Measurements from ENCODE around the gene CACNA2D4. TPM values are rescaled to one million over a fixed set of nuclear protein-coding genes. Genes with fewer than 3 reads are reported as not detected.

The CACNA2D4 gene
- total RNA-seq, 1 donor from 2014 or later, result 1.2 TPM

GRCh38 chr12:1839956-1840951 lies 78.2 kb downstream of the CACNA2D4 start:
- peaks cover 55% of the 10 kb centered on the region for H3K27me3 ChIP-seq (ENCODE audit: low read depth)
- DNase-seq, result no peak
- intact Hi-C loops (cut with micrococcal nuclease), result no loop called here

GRCh38 chr12:1839464-1839863 lies 79.0 kb downstream of the CACNA2D4 start:
- H3K36me3 ChIP-seq, result no peaks in the 10 kb centered on the region
- intact Hi-C loops (cut with micrococcal nuclease), result no loop called here
- TF ChIP-seq CTCF (IDR thresholded peaks at IDR 0.05; ENCODE audit: borderline replicate concordance), result no peak
- H3K27me3 ChIP-seq (ENCODE audit: low read depth), result peaks cover 57% of the 10 kb centered on the region
- H3K27ac ChIP-seq (replicated peaks), result no peak overlapping the region
- DNase-seq, result no peak
- H3K4me1 ChIP-seq, result no peaks in the 10 kb centered on the region
- H3K4me3 ChIP-seq, result no peak overlapping the region
- H3K9me3 ChIP-seq (replicated peaks), result no peaks in the 10 kb centered on the region

More at GRCh38 chr12:1839956-1840951, 78.2 kb downstream of the CACNA2D4 start:
- H3K4me1 ChIP-seq, result no peaks in the 10 kb centered on the region
- no peaks in the 10 kb centered on the region for H3K36me3 ChIP-seq
- H3K27ac ChIP-seq (replicated peaks), result no peak overlapping the region
- H3K9me3 ChIP-seq (replicated peaks), result no peaks in the 10 kb centered on the region
- no peak for TF ChIP-seq CTCF (IDR thresholded peaks at IDR 0.05; ENCODE audit: borderline replicate concordance)
- H3K4me3 ChIP-seq, result no peak overlapping the region

GRCh38 chr12:1838994-1839365 lies 79.5 kb downstream of the CACNA2D4 start:
- no peak overlapping the region for H3K4me3 ChIP-seq
- no peak for DNase-seq
- intact Hi-C loops (cut with micrococcal nuclease), result no loop called here
- H3K27me3 ChIP-seq (ENCODE audit: low read depth), result peaks cover 57% of the 10 kb centered on the region
- H3K27ac ChIP-seq (replicated peaks), result no peak overlapping the region
- no peaks in the 10 kb centered on the region for H3K36me3 ChIP-seq
- H3K4me1 ChIP-seq, result no peaks in the 10 kb centered on the region
- no peak for TF ChIP-seq CTCF (IDR thresholded peaks at IDR 0.05; ENCODE audit: borderline replicate concordance)
- H3K9me3 ChIP-seq (replicated peaks), result no peaks in the 10 kb centered on the region

GRCh38 chr12:1838205-1838993 lies 80.1 kb downstream of the CACNA2D4 start:
- Histone ChIP-seq H3K4me3 (no peak overlapping the region), H3K4me1 (no peaks in the 10 kb centered on the region), H3K27ac (replicated peaks) (no peak overlapping the region), H3K36me3 (no peaks in the 10 kb centered on the region), H3K9me3 (replicated peaks) (no peaks in the 10 kb centered on the region), H3K27me3 (ENCODE audit: low read depth) (peaks cover 57% of the 10 kb centered on the region)
- intact Hi-C loops (cut with micrococcal nuclease), result no loop called here
- TF ChIP-seq CTCF (IDR thresholded peaks at IDR 0.05; ENCODE audit: borderline replicate concordance), result no peak
- no peak for DNase-seq

GRCh38 chr12:1837541-1838204 lies 80.8 kb downstream of the CACNA2D4 start:
- intact Hi-C loops (cut with micrococcal nuclease), result no loop called here
- H3K4me1 ChIP-seq, result no peaks in the 10 kb centered on the region
- no peak for TF ChIP-seq CTCF (IDR thresholded peaks at IDR 0.05; ENCODE audit: borderline replicate concordance)
- H3K4me3 ChIP-seq, result no peak overlapping the region
- DNase-seq, result no peak
- H3K36me3 ChIP-seq, result no peaks in the 10 kb centered on the region
- H3K9me3 ChIP-seq (replicated peaks), result no peaks in the 10 kb centered on the region
- H3K27me3 ChIP-seq (ENCODE audit: low read depth), result peaks cover 57% of the 10 kb centered on the region
- no peak overlapping the region for H3K27ac ChIP-seq (replicated peaks)
